GM23338 (cell line): ENCODE data around the gene PLEKHH3. TPM values are rescaled to one million over a fixed set of nuclear protein-coding genes. Genes with fewer than 3 reads are reported as not detected.

Experiments used
- ATAC-seq: fragments of 200-7000 bp; cut with Tn5 transposase; 3 replicates; pipeline ENCODE4 v1.9.1; 2020
- DNase-seq: peaks from one replicate; pipeline ENCODE4 v3.0.0-alpha.2; 2015; ENCODE audit warnings: low spot score
- H2AFZ ChIP-seq: fragments of 200-600 bp; sonication (generic); 2 replicates; pipeline ENCODE4 v1.8.0; 2016; ENCODE audit warnings: antibody characterized with exemption, mild to moderate bottlenecking, moderate library complexity
- H3F3A ChIP-seq: fragments of 200-600 bp; sonication (generic); replicated peaks from 2 replicates; pipeline ENCODE4 v1.8.0; 2017; ENCODE audit warnings: antibody characterized with exemption, mixed run types, low read depth
- H3K27ac ChIP-seq: fragments of 200-600 bp; sonication (generic); 2 replicates; pipeline ENCODE4 v1.6.1; 2016; ENCODE audit warnings: low read depth
- H3K27me3 ChIP-seq: fragments of 200-600 bp; sonication (generic); 2 replicates; pipeline ENCODE4 v1.8.0; 2016; ENCODE audit warnings: mild to moderate bottlenecking, mixed run types, moderate library complexity; ENCODE audit not compliant: insufficient read depth
- H3K36me3 ChIP-seq: fragments of 200-600 bp; sonication (generic); 2 replicates; pipeline ENCODE4 v1.8.0; 2016; ENCODE audit warnings: mild to moderate bottlenecking; ENCODE audit not compliant: insufficient read depth
- H3K4me1 ChIP-seq: fragments of 200-600 bp; sonication (generic); 2 replicates; pipeline ENCODE4 v1.8.0; 2016; ENCODE audit warnings: mild to moderate bottlenecking, moderate library complexity; ENCODE audit not compliant: insufficient read depth
- H3K4me2 ChIP-seq: fragments of 200-600 bp; sonication (generic); 2 replicates; pipeline ENCODE4 v1.7.1; 2017; ENCODE audit warnings: mixed run types
- H3K4me3 ChIP-seq: fragments of 200-600 bp; sonication (generic); 2 replicates; pipeline ENCODE4 v1.6.1; 2016; ENCODE audit warnings: mixed run types
- H3K79me2 ChIP-seq: fragments of 200-600 bp; sonication (generic); replicated peaks from 2 replicates; pipeline ENCODE4 v1.8.0; 2017; ENCODE audit warnings: mild to moderate bottlenecking; ENCODE audit not compliant: insufficient read depth
- H3K9me2 ChIP-seq: fragments of 200-600 bp; sonication (generic); 2 replicates; pipeline ENCODE4 v1.8.0; 2017; ENCODE audit not compliant: insufficient read depth
- H4K20me1 ChIP-seq: fragments of 200-600 bp; sonication (generic); replicated peaks from 2 replicates; pipeline ENCODE4 v1.8.0; 2017; ENCODE audit warnings: mild to moderate bottlenecking; ENCODE audit not compliant: insufficient read depth
- H3K27ac Mint-ChIP-seq: 2 replicates; pipeline ENCODE4 v1.8.0; 2020; ENCODE audit warnings: inconsistent platforms, mild to moderate bottlenecking, moderate library complexity, mixed read lengths
- H3K27me3 Mint-ChIP-seq: 3 replicates; pipeline ENCODE4 v1.8.0; 2022; ENCODE audit warnings: low read depth, mild to moderate bottlenecking, moderate library complexity, mixed read lengths, inconsistent platforms; ENCODE audit not compliant: insufficient read depth, poor library complexity
- H3K36me3 Mint-ChIP-seq: 3 replicates; pipeline ENCODE4 v1.8.0; 2021; ENCODE audit warnings: low read depth, mild to moderate bottlenecking, inconsistent platforms, moderate library complexity, mixed read lengths
- H3K4me1 Mint-ChIP-seq: 3 replicates; pipeline ENCODE4 v1.8.0; 2020; ENCODE audit warnings: mild to moderate bottlenecking, inconsistent platforms, mixed read lengths
- H3K4me3 Mint-ChIP-seq: 3 replicates; pipeline ENCODE4 v1.8.0; 2021; ENCODE audit warnings: moderate library complexity, mild to moderate bottlenecking, inconsistent platforms, mixed read lengths
- H3K9me3 Mint-ChIP-seq: 3 replicates; pipeline ENCODE4 v1.8.0; 2020; ENCODE audit warnings: moderate library complexity, mild to moderate bottlenecking, inconsistent platforms, mixed read lengths
- CREB1 ChIP-seq: fragments of 250-450 bp; sonication (Bioruptor Pico); IDR thresholded peaks from 2 replicates; pipeline ENCODE4 v1.5.0; 2020; ENCODE audit warnings: low read depth, mild to moderate bottlenecking, moderate library complexity
- CTCF ChIP-seq, 2 experiments: fragments of 200-600 bp in 1 of 2; sonication (generic) in 1 of 2; conservative IDR thresholded peaks; 2 replicates each; pipeline versions ENCODE4 v1.5.1 to v1.6.1; 2016 to 2017; ENCODE audit warnings: antibody characterized with exemption in 2 of 2, low read depth in 2 of 2, mild to moderate bottlenecking in 2 of 2, moderate library complexity in 1 of 2
- ETS1 ChIP-seq: IDR thresholded peaks from 2 replicates; pipeline ENCODE4 v1.6.1; 2016; ENCODE audit warnings: antibody characterized with exemption
- EZH2 ChIP-seq: fragments of 200-600 bp; sonication (generic); IDR thresholded peaks from one replicate; pipeline ENCODE4 v1.8.0; 2017; ENCODE audit warnings: antibody characterized with exemption, mild to moderate bottlenecking, low read depth; ENCODE audit not compliant: unreplicated experiment
- EZH2phosphoT487 ChIP-seq: fragments of 200-600 bp; sonication (generic); IDR thresholded peaks from one replicate; pipeline ENCODE4 v1.8.1; 2018; ENCODE audit warnings: antibody characterized with exemption; ENCODE audit not compliant: unreplicated experiment
- JUNB ChIP-seq: IDR thresholded peaks from one replicate; pipeline ENCODE4 v1.6.1; 2016; ENCODE audit warnings: antibody characterized with exemption; ENCODE audit not compliant: unreplicated experiment
- POLR2AphosphoS5 ChIP-seq: IDR thresholded peaks from 2 replicates; pipeline ENCODE4 v1.6.1; 2016; ENCODE audit warnings: antibody characterized with exemption, low read depth
- ZNF114 ChIP-seq: fragments of 250-450 bp; sonication (Bioruptor Pico); IDR thresholded peaks from 2 replicates; pipeline ENCODE4 v1.5.0; 2020; ENCODE audit warnings: mild to moderate bottlenecking, moderate library complexity
- ZNF331 ChIP-seq: fragments of 250-450 bp; sonication (Bioruptor Pico); IDR thresholded peaks from 2 replicates; pipeline ENCODE4 v1.5.0; 2020; ENCODE audit warnings: low read depth, mild to moderate bottlenecking, moderate library complexity
- polyA plus RNA-seq: library from polyadenylated mRNA; unstranded; fragments of >200 nt; fragmentation: Nextera tagmentation; extraction: Ambion mirVana; gene quantifications from 2 replicates; pipeline ENCODE4 v1.2.1, GENCODE V29; 2016
- total RNA-seq: library from RNA; depleted of rRNA; stranded (reverse); fragments of >200 nt; shearing (Covaris generic); gene quantifications from 2 replicates; pipeline ENCODE4 v1.2.3, GENCODE V29; 2014
- TF ChIP-seq, protein P1 (sequence below): IDR thresholded peaks from one replicate; pipeline ENCODE4 v1.6.1; 2018; ENCODE audit warnings: antibody characterized with exemption; ENCODE audit not compliant: unreplicated experiment

Gene PLEKHH3
- total and polyA plus RNA-seq, 2 experiments from 2014 or later, result 10.9 to 24.2 TPM

- TF ChIP-seq, protein P1, sequence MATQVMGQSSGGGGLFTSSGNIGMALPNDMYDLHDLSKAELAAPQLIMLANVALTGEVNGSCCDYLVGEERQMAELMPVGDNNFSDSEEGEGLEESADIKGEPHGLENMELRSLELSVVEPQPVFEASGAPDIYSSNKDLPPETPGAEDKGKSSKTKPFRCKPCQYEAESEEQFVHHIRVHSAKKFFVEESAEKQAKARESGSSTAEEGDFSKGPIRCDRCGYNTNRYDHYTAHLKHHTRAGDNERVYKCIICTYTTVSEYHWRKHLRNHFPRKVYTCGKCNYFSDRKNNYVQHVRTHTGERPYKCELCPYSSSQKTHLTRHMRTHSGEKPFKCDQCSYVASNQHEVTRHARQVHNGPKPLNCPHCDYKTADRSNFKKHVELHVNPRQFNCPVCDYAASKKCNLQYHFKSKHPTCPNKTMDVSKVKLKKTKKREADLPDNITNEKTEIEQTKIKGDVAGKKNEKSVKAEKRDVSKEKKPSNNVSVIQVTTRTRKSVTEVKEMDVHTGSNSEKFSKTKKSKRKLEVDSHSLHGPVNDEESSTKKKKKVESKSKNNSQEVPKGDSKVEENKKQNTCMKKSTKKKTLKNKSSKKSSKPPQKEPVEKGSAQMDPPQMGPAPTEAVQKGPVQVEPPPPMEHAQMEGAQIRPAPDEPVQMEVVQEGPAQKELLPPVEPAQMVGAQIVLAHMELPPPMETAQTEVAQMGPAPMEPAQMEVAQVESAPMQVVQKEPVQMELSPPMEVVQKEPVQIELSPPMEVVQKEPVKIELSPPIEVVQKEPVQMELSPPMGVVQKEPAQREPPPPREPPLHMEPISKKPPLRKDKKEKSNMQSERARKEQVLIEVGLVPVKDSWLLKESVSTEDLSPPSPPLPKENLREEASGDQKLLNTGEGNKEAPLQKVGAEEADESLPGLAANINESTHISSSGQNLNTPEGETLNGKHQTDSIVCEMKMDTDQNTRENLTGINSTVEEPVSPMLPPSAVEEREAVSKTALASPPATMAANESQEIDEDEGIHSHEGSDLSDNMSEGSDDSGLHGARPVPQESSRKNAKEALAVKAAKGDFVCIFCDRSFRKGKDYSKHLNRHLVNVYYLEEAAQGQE, result no peak
- TF ChIP-seq ZNF331 (CRISPR knock-in tag) (no peak), POLR2AphosphoS5 (no peak; the same call in 1 of the 2 replicates), JUNB (no peak), ETS1 (no peak), EZH2phosphoT487 (no peak), EZH2 (no peak), CREB1 (no peak)
Measured at GRCh38 chr17:42670789-42671657, 5.8 kb downstream of the PLEKHH3 start (continued).

GRCh38 chr17:42669977-42670788, 6.6 kb downstream of the PLEKHH3 start:
- TF ChIP-seq ZNF114 (CRISPR knock-in tag), result no peak
- peak in 1 of 2 experiments; percentile 16; a peak in 1 of 4 replicates for TF ChIP-seq CTCF (conservative IDR thresholded peaks at IDR 0.05; ENCODE audit: low read depth in 2 of 2)
- no peak for TF ChIP-seq JUNB
- peaks cover 55% of the 10 kb centered on the region for H3K36me3 Mint-ChIP-seq
- H3K9me3 Mint-ChIP-seq, result no peaks in the 10 kb centered on the region
- ATAC-seq (peak; percentile 7), DNase-seq (peak; percentile 83)
- peaks cover 61% of the 10 kb centered on the region for H3K27me3 Mint-ChIP-seq
- Histone ChIP-seq H3K4me2 (peak overlapping the region; percentile 96), H3K79me2 (no peaks in the 10 kb centered on the region), H3K27ac (no peak overlapping the region), H3F3A (peaks cover 34% of the 10 kb centered on the region), H4K20me1 (0 out of 2 replicates have a peak, but pooled peaks cover 14% of the 10 kb centered on the region), H3K4me1 (peaks cover 33% of the 10 kb centered on the region), H3K36me3 (no peaks in the 10 kb centered on the region; the same call in 1 of the 2 replicates), H3K9me2 (no peaks in the 10 kb centered on the region), H2AFZ (peak overlapping the region; percentile 76; the same call in 1 of the 2 replicates), H3K27me3 (peaks cover 51% of the 10 kb centered on the region), H3K4me3 (peak overlapping the region; percentile 77)
- H3K4me3 Mint-ChIP-seq, result peak overlapping the region; percentile 67
- no peak overlapping the region for H3K27ac Mint-ChIP-seq
- H3K4me1 Mint-ChIP-seq, result peaks cover 50% of the 10 kb centered on the region
